ENCODE measurements around the gene ACAA1.
A peak's percentile ranks its signal among the peaks of the same experiment; 100 is the strongest.
"Not testable (repeated sequence)": the region's sequence is repeated elsewhere in the genome, so short reads cannot be mapped to it uniquely, and the experiment has no call there.

The ACAA1 gene

GRCh38 chr3:38095669-38096483 lies 41.1 kb downstream of the ACAA1 start:
- no peaks in the 10 kb centered on the region for H3K4me1 Mint-ChIP-seq
- no peak overlapping the region for H3K27ac Mint-ChIP-seq (ENCODE audit: low read depth)
- DNase-seq (ENCODE audit: low spot score in 2 of 2) (no peak), ATAC-seq (replicated peaks; ENCODE audit: extremely low read depth, poor library complexity, severe bottlenecking) (no peak)
- H3K36me3 Mint-ChIP-seq (ENCODE audit: insufficient read depth) = peaks cover 2% of the 10 kb centered on the region
- peaks cover 30% of the 10 kb centered on the region for H3K27me3 Mint-ChIP-seq
- H3K9me3 Mint-ChIP-seq = no peaks in the 10 kb centered on the region
- H3K4me3 Mint-ChIP-seq = no peak overlapping the region

- Mint-ChIP-seq H3K27ac (ENCODE audit: low read depth) (no peak overlapping the region), H3K4me1 (no peaks in the 10 kb centered on the region), H3K27me3 (peaks cover 27% of the 10 kb centered on the region), H3K36me3 (ENCODE audit: insufficient read depth) (peaks cover 2% of the 10 kb centered on the region), H3K4me3 (no peak overlapping the region), H3K9me3 (no peaks in the 10 kb centered on the region)
- no peak for DNase-seq (ENCODE audit: low spot score in 2 of 2)
- ATAC-seq (replicated peaks; ENCODE audit: extremely low read depth, poor library complexity, severe bottlenecking) = no peak
Measured at GRCh38 chr3:38094999-38095398, 41.9 kb downstream of the ACAA1 start.

GRCh38 chr3:38090453-38090852 lies 46.5 kb downstream of the ACAA1 start:
- no peak overlapping the region for H3K4me3 Mint-ChIP-seq

GRCh38 chr3:38089163-38089562 lies 47.8 kb downstream of the ACAA1 start:
- ATAC-seq (replicated peaks; ENCODE audit: extremely low read depth, poor library complexity, severe bottlenecking) (no peak), DNase-seq (ENCODE audit: low spot score in 2 of 2) (no peak)
- H3K4me3 Mint-ChIP-seq = no peak overlapping the region
- no peak overlapping the region for H3K27ac Mint-ChIP-seq (ENCODE audit: low read depth)
- peaks cover 5% of the 10 kb centered on the region for H3K9me3 Mint-ChIP-seq
- no peaks in the 10 kb centered on the region for H3K27me3 Mint-ChIP-seq
- H3K4me1 Mint-ChIP-seq = peaks cover 7% of the 10 kb centered on the region
- H3K36me3 Mint-ChIP-seq (ENCODE audit: insufficient read depth) = peaks cover 9% of the 10 kb centered on the region

More at GRCh38 chr3:38090453-38090852, 46.5 kb downstream of the ACAA1 start:
- DNase-seq (ENCODE audit: low spot score in 2 of 2) = no peak
- no peaks in the 10 kb centered on the region for H3K4me1 Mint-ChIP-seq
- peaks cover 2% of the 10 kb centered on the region for H3K36me3 Mint-ChIP-seq (ENCODE audit: insufficient read depth)
- H3K27me3 Mint-ChIP-seq = no peaks in the 10 kb centered on the region
- H3K27ac Mint-ChIP-seq (ENCODE audit: low read depth) = no peak overlapping the region
- H3K9me3 Mint-ChIP-seq = no peaks in the 10 kb centered on the region
- no peak for ATAC-seq (replicated peaks; ENCODE audit: extremely low read depth, poor library complexity, severe bottlenecking)

GRCh38 chr3:38088126-38089078 lies 48.5 kb downstream of the ACAA1 start:
- Mint-ChIP-seq H3K4me1 (peaks cover 7% of the 10 kb centered on the region), H3K27ac (ENCODE audit: low read depth) (no peak overlapping the region), H3K9me3 (peaks cover 8% of the 10 kb centered on the region), H3K4me3 (no peak overlapping the region), H3K27me3 (no peaks in the 10 kb centered on the region), H3K36me3 (ENCODE audit: insufficient read depth) (peaks cover 16% of the 10 kb centered on the region)
- DNase-seq (ENCODE audit: low spot score in 2 of 2) (no peak), ATAC-seq (replicated peaks; ENCODE audit: extremely low read depth, poor library complexity, severe bottlenecking) (no peak)

GRCh38 chr3:38087278-38087677 lies 49.6 kb downstream of the ACAA1 start:
- not testable (repeated sequence) for H3K27me3 Mint-ChIP-seq; H3K27ac Mint-ChIP-seq (ENCODE audit: low read depth)

GRCh38 chr3:38086496-38086895 lies 50.4 kb downstream of the ACAA1 start:
- H3K9me3 Mint-ChIP-seq = peaks cover 8% of the 10 kb centered on the region
- no peaks in the 10 kb centered on the region for H3K27me3 Mint-ChIP-seq
- no peak overlapping the region for H3K27ac Mint-ChIP-seq (ENCODE audit: low read depth)
- peaks cover 7% of the 10 kb centered on the region for H3K4me1 Mint-ChIP-seq
- DNase-seq (ENCODE audit: low spot score in 2 of 2) (no peak), ATAC-seq (replicated peaks; ENCODE audit: extremely low read depth, poor library complexity, severe bottlenecking) (no peak)
- H3K4me3 Mint-ChIP-seq = no peak overlapping the region
- peaks cover 26% of the 10 kb centered on the region for H3K36me3 Mint-ChIP-seq (ENCODE audit: insufficient read depth)

More at GRCh38 chr3:38087278-38087677, 49.6 kb downstream of the ACAA1 start:
- DNase-seq (ENCODE audit: low spot score in 2 of 2); ATAC-seq (replicated peaks; ENCODE audit: extremely low read depth, poor library complexity, severe bottlenecking); H3K4me3 Mint-ChIP-seq; H3K9me3 Mint-ChIP-seq; H3K4me1 Mint-ChIP-seq: not testable (repeated sequence)
- H3K36me3 Mint-ChIP-seq (ENCODE audit: insufficient read depth) = peaks cover 26% of the 10 kb centered on the region

GRCh38 chr3:38085943-38086324 lies 51.0 kb downstream of the ACAA1 start:
- Mint-ChIP-seq H3K4me1 (peaks cover 7% of the 10 kb centered on the region), H3K27me3 (no peaks in the 10 kb centered on the region), H3K36me3 (ENCODE audit: insufficient read depth) (peaks cover 26% of the 10 kb centered on the region), H3K27ac (ENCODE audit: low read depth) (peak overlapping the region; percentile 90), H3K9me3 (peaks cover 8% of the 10 kb centered on the region), H3K4me3 (no peak overlapping the region)
- ATAC-seq (replicated peaks; ENCODE audit: extremely low read depth, poor library complexity, severe bottlenecking) (no peak), DNase-seq (ENCODE audit: low spot score in 2 of 2) (no peak)

GRCh38 chr3:38085311-38085942 lies 51.5 kb downstream of the ACAA1 start:
- DNase-seq (ENCODE audit: low spot score in 2 of 2) (no peak), ATAC-seq (replicated peaks; ENCODE audit: extremely low read depth, poor library complexity, severe bottlenecking) (peak; percentile 21)
- peak overlapping the region; percentile 90 for H3K27ac Mint-ChIP-seq (ENCODE audit: low read depth)
- H3K9me3 Mint-ChIP-seq = peaks cover 8% of the 10 kb centered on the region
- peak overlapping the region; percentile 67 for H3K4me3 Mint-ChIP-seq
- H3K36me3 Mint-ChIP-seq (ENCODE audit: insufficient read depth) = peaks cover 26% of the 10 kb centered on the region
- peaks cover 7% of the 10 kb centered on the region for H3K4me1 Mint-ChIP-seq
- no peaks in the 10 kb centered on the region for H3K27me3 Mint-ChIP-seq

GRCh38 chr3:38084334-38085310 lies 52.3 kb downstream of the ACAA1 start:
- peak in 1 of 2 donors; percentile 46 for DNase-seq (ENCODE audit: low spot score in 2 of 2)
- ATAC-seq (replicated peaks; ENCODE audit: extremely low read depth, poor library complexity, severe bottlenecking) = peak; percentile 61
- H3K4me3 Mint-ChIP-seq = peak overlapping the region; percentile 67
- peaks cover 8% of the 10 kb centered on the region for H3K9me3 Mint-ChIP-seq
- peaks cover 26% of the 10 kb centered on the region for H3K36me3 Mint-ChIP-seq (ENCODE audit: insufficient read depth)
- H3K4me1 Mint-ChIP-seq = peaks cover 7% of the 10 kb centered on the region
- H3K27me3 Mint-ChIP-seq = no peaks in the 10 kb centered on the region
- H3K27ac Mint-ChIP-seq (ENCODE audit: low read depth) = peak overlapping the region; percentile 90

GRCh38 chr3:38083871-38084333 lies 53.0 kb downstream of the ACAA1 start:
- H3K4me1 Mint-ChIP-seq = peaks cover 7% of the 10 kb centered on the region
- H3K4me3 Mint-ChIP-seq = peak overlapping the region; percentile 67
- peaks cover 26% of the 10 kb centered on the region for H3K36me3 Mint-ChIP-seq (ENCODE audit: insufficient read depth)
- ATAC-seq (replicated peaks; ENCODE audit: extremely low read depth, poor library complexity, severe bottlenecking) (no peak), DNase-seq (ENCODE audit: low spot score in 2 of 2) (no peak)
- peak overlapping the region; percentile 90 for H3K27ac Mint-ChIP-seq (ENCODE audit: low read depth)
- peaks cover 8% of the 10 kb centered on the region for H3K9me3 Mint-ChIP-seq
- no peaks in the 10 kb centered on the region for H3K27me3 Mint-ChIP-seq

Measured in central memory CD8-positive, alpha-beta T cell (primary cell).